ENCODE results near the gene ALOX12B.
"Not testable (repeated sequence)": the region's sequence is repeated elsewhere in the genome, so short reads cannot be mapped to it uniquely, and the experiment has no call there.

Gene ALOX12B

DNA sequence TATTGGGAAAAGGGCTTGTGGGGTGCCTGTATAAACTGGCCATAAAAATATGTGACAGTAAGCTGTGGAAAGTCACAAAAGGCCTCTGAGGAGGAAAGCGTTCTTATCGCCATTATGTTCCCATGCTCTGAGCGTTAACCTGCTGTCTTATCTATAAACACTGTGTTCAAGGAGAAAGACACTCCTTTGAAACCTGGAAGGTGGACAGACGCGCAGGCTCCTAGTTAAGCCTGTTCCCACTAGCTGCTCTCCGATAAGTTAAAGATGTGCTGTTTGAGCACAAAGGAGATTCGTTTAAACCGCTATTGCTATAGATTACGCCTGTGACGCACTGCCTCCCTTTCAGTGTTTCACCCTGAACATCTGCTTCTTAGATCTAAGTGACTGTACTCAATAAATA is 5.2 kb downstream of the ALOX12B start:
- TF ChIP-seq, protein P1, sequence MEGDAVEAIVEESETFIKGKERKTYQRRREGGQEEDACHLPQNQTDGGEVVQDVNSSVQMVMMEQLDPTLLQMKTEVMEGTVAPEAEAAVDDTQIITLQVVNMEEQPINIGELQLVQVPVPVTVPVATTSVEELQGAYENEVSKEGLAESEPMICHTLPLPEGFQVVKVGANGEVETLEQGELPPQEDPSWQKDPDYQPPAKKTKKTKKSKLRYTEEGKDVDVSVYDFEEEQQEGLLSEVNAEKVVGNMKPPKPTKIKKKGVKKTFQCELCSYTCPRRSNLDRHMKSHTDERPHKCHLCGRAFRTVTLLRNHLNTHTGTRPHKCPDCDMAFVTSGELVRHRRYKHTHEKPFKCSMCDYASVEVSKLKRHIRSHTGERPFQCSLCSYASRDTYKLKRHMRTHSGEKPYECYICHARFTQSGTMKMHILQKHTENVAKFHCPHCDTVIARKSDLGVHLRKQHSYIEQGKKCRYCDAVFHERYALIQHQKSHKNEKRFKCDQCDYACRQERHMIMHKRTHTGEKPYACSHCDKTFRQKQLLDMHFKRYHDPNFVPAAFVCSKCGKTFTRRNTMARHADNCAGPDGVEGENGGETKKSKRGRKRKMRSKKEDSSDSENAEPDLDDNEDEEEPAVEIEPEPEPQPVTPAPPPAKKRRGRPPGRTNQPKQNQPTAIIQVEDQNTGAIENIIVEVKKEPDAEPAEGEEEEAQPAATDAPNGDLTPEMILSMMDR (IDR thresholded peaks at IDR 0.05; ENCODE audit: borderline replicate concordance, insufficient read depth, low read depth, low read length) = no peak
- no peak overlapping the region for H3K4me3 ChIP-seq (ENCODE audit: low read depth, low read length)

DNA sequence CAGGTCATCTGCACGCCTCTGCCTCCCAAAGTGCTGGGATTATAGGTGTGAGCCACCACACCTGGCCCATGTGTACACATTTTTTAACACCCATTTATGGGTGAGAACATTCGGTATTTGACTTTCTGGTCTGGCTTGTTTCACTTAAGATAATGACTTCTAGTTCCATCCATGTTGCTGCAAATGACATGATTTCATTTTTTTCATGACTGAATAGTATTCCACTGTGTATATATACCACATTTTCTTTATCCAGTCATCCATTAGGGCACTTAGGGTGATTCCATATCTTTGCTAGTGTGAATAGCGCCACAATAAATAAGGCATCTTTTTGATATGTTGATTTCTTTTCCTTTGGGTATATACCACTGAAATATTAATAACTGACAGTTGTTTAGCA is 5.6 kb downstream of the ALOX12B start:
- TF ChIP-seq, protein P1 (IDR thresholded peaks at IDR 0.05; ENCODE audit: borderline replicate concordance, insufficient read depth, low read depth, low read length) = no peak
- H3K4me3 ChIP-seq (ENCODE audit: low read depth, low read length) = no peak overlapping the region

DNA sequence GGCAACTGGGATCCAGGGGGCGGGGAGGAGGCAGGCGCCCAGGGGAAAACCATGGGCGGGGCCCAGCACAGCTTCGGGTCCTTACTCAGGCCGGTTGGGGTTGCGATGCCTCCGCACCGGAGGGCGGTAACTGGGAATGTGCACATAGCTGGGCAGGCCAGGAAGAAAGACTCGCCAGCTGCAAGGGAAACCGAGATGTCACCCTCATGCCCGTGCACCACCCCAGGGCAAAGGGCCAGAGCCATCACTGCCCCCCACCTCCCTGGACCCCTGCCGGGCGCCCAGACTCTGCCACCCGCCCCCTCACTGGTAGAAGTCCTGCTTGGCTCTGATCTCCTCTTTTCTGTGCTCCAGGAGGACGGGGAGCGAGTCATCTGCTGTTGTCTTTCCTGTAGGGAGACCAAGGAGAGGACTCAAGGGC is 6.7 kb downstream of the ALOX12B start:
- TF ChIP-seq, protein P1 (IDR thresholded peaks at IDR 0.05; ENCODE audit: borderline replicate concordance, insufficient read depth, low read depth, low read length) = no peak
- no peak overlapping the region for H3K4me3 ChIP-seq (ENCODE audit: low read depth, low read length)

DNA sequence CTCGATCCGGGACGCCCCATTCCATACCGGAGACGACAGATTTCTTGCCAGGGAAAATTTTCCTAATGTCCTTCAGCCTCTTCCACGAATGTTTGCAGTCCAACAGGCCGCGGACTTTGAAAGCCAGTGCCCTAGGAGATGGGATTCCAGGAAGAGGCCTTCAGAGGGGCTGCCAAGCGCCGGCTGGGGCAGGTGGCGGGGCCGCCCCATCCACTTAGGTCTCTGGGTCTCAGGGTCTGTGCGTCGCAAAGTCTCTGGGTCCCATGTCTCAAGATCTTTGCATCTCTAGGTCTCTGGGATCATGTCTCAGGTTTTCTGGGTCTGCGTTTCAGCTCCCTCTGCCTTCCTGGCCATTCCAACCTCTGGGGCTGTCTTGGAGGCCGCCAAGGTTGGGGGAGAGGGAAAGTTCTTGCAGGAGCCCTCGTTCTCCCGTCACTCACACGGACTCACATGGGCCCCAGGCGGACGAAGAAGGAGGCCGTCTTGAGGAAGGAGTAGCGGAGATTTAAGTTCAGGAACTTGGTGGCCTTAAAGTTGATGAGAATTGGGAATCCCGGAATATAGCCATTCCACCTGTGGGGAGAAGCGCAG is 7.2 kb downstream of the ALOX12B start:
- TF ChIP-seq, protein P1 (IDR thresholded peaks at IDR 0.05; ENCODE audit: borderline replicate concordance, insufficient read depth, low read depth, low read length) = no peak

DNA sequence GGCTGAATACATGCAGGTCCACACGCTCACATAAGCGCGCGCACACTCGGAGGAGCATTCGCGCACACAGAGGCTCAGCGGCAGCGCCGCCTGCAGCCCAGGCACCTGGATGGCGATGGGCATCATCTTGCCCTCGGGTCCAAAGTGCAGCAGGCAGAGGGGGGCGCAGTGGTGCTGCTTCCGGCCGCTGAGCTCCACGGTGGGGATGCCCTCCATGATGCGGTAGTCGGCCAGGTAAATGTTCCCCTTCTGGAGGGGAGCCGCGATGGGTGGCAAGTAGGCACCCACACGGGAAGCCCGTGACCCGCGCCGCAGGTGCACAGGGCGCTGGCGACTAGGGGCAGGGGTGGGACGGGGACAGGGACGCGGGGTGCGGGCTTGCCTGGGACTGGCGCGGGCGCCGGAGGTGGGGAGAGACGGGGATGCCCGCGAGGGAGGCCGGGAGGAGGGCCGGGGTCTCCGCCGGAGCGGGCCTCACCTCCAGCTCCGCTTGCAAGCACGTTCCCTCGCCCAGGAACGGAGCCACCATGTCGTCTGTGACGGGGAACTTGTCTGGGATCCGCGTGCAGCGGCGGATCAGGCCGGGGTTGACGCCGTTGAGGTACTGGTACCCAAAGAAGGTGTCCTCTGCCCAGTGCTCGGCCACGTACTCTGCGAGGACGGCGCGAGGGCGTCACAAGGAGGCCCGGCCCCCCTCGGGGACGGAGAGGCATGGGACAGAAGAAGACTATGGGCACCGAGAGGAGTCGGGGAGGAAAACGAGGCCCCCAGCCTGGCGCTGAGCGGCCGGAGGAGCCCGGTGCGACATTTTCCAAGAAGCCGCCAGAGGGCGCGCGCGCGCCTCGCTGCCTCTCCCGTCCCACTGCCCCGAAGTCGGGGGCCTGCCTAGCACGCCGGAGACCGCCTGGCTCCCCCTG is 8.0 kb downstream of the ALOX12B start:
- peak overlapping the region; percentile 40 for H3K4me3 ChIP-seq (ENCODE audit: low read depth, low read length)
- TF ChIP-seq, protein P1 (IDR thresholded peaks at IDR 0.05; ENCODE audit: borderline replicate concordance, insufficient read depth, low read depth, low read length) = peak; percentile 88

More for the DNA sequence above, 7.2 kb downstream of the ALOX12B start:
- H3K4me3 ChIP-seq (ENCODE audit: low read depth, low read length) = no peak overlapping the region

DNA sequence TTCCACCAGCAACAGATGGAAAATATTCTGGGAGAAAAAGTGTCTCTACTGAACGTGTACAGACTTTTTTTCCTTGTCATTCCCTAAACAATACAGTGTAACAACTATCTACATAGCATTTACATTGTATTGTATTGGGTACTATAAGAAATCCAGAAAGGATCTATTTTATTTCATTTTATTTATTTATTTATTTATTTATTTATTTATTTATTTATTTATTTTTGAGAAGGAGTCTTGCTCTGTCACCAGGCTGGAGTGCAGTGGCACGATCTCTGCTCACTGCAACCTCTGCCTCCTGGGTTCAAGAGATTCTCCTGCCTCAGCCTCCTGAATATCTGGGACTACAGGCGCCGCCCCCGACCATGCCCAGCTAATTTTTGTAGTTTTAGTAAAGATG is 9.6 kb downstream of the ALOX12B start:
- not testable (repeated sequence) for H3K4me3 ChIP-seq (ENCODE audit: low read depth, low read length)

DNA sequence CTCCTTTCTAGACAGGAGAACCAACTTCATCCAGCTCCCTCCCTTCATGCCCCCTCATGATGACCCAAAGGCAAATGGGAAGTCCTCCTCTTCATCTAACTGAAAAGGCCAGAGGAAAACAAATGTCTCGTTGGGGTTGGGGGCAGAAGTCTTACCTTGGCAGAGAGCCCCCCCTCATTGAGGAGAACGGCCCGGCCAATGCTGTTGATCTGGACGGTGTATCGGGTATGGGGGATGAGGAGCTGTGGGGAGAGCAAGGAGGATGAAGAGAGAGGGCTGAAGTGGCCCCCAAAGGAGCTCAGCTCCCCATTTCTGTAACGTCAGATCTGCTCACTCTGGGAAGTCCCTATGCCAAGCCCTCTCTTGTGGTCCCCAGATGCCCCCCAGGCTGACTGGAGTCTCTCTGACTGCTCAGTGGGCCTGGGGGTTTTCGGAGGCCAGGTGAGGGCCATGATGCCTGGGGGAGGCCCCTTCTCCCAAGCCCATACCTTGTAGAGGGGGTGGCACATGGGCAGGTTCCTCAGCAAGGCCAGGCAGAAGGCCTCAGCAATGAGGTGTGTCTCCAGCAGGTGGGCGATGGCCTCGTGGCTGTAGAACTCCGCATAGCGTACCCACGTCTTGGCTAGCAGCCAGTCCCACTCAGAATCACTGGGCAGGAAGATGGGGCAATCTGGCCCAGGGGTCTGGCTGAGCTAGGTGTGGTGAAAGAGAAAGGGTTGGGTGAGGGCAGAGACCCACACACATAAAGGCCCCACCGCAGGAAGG is 10.8 kb downstream of the ALOX12B start:
- no peak overlapping the region for H3K4me3 ChIP-seq (ENCODE audit: low read depth, low read length)
- TF ChIP-seq, protein P1 (IDR thresholded peaks at IDR 0.05; ENCODE audit: borderline replicate concordance, insufficient read depth, low read depth, low read length) = no peak
